ENCODE measurements around the gene CSF3.
"Not testable (repeated sequence)": the region's sequence is repeated elsewhere in the genome, so short reads cannot be mapped to it uniquely, and the experiment has no call there.

CSF3 gene

GRCh38 chr17:39999067-39999466, 16.2 kb upstream of the CSF3 start:
- no peak for DNase-seq

- DNase-seq: no peak
Observed at GRCh38 chr17:40000161-40000560, 15.1 kb upstream of the CSF3 start.

- DNase-seq: not testable (repeated sequence)
Observed at GRCh38 chr17:40001335-40001734, 13.9 kb upstream of the CSF3 start.

- no peak for DNase-seq
Observed at GRCh38 chr17:40004072-40004471, 11.2 kb upstream of the CSF3 start.

GRCh38 chr17:40004712-40005111, 10.5 kb upstream of the CSF3 start:
- DNase-seq: no peak

GRCh38 chr17:40005520-40005919, 9.7 kb upstream of the CSF3 start:
- no peak for DNase-seq

- not testable (repeated sequence) for DNase-seq
Observed at GRCh38 chr17:40010946-40011500, 4.2 kb upstream of the CSF3 start.

GRCh38 chr17:40012017-40012647, 3.1 kb upstream of the CSF3 start:
- not testable (repeated sequence) for DNase-seq

GRCh38 chr17:40014375-40014980, 762 bp upstream of the CSF3 start:
- DNase-seq: no peak

- DNase-seq: no peak
Observed at GRCh38 chr17:40015998-40016985, 1.1 kb downstream of the CSF3 start.

GRCh38 chr17:40017422-40018080, 2.3 kb downstream of the CSF3 start:
- no peak for DNase-seq

- DNase-seq: no peak
Observed at GRCh38 chr17:40018211-40019121, 3.2 kb downstream of the CSF3 start.

GRCh38 chr17:40019140-40019991, 4.1 kb downstream of the CSF3 start:
- no peak for DNase-seq

- DNase-seq: no peak
Observed at GRCh38 chr17:40020146-40020545, 4.9 kb downstream of the CSF3 start.

- DNase-seq: no peak
Observed at GRCh38 chr17:40021451-40021971, 6.3 kb downstream of the CSF3 start.

- DNase-seq: no peak
Observed at GRCh38 chr17:40022497-40022896, 7.3 kb downstream of the CSF3 start.

- no peak for DNase-seq
Observed at GRCh38 chr17:40022961-40023541, 7.8 kb downstream of the CSF3 start.

- DNase-seq: no peak
Observed at GRCh38 chr17:40023590-40024292, 8.5 kb downstream of the CSF3 start.

GRCh38 chr17:40024901-40025300, 9.7 kb downstream of the CSF3 start:
- no peak for DNase-seq
